IMR-90 (cell line): ENCODE measurements around the gene TMEM214. TPM values are rescaled to one million over a fixed set of nuclear protein-coding genes. Genes with fewer than 3 reads are reported as not detected.

Source experiments
- ATAC-seq: fragments of 200-7000 bp; cut with Tn5 transposase; 2 replicates; pipeline ENCODE4 v1.9.1; 2020; ENCODE audit warnings: low read depth, mild to moderate bottlenecking, moderate library complexity
- BruUV-seq: library from RNA; stranded (reverse); fragments of 400-500 nt; replicated peaks from 2 replicates; lab custom pipeline; 2021; lab: Mats Ljungman, UMichigan
- CTCF ChIA-PET: fragments of 300-600 bp; formaldehyde crosslinking; extraction: SDS; loops from one replicate; lab custom pipeline; 2021; ENCODE audit warnings: antibody characterized with exemption; lab: Yijun Ruan, JAX
- POLR2A ChIA-PET: fragments of 300-600 bp; sonication (Branson Sonifier 250); formaldehyde crosslinking; loops from one replicate; lab custom pipeline; 2022; ENCODE audit warnings: antibody characterized with exemption; ENCODE audit not compliant: unreplicated experiment; lab: Charles Lee
- DNase-seq: peaks from one replicate; pipeline ENCODE4 v3.0.0; 2013
- H2AFZ ChIP-seq: replicated peaks from 2 replicates; pipeline ENCODE3; 2013; ENCODE audit warnings: low read length, mild to moderate bottlenecking; ENCODE audit not compliant: poor library complexity
- H2AK5ac ChIP-seq: 2 replicates; pipeline ENCODE4 v1.6.1; 2013; ENCODE audit warnings: low read depth, low read length, inconsistent platforms
- H2AK9ac ChIP-seq: replicated peaks from 2 replicates; pipeline ENCODE3; 2013; ENCODE audit warnings: mild to moderate bottlenecking, low read depth, low read length, moderate library complexity; ENCODE audit not compliant: poor library complexity
- H2BK120ac ChIP-seq: 2 replicates; pipeline ENCODE4 v1.6.1; 2013; ENCODE audit warnings: low read depth, low read length, inconsistent platforms
- H2BK15ac ChIP-seq: 3 replicates; pipeline ENCODE4 v1.6.1; 2013; ENCODE audit warnings: low read depth, low read length, inconsistent platforms
- H2BK20ac ChIP-seq: 2 replicates; pipeline ENCODE4 v1.6.1; 2013; ENCODE audit warnings: low read depth, mild to moderate bottlenecking, inconsistent platforms, low read length, moderate library complexity
- H2BK5ac ChIP-seq: 2 replicates; pipeline ENCODE4 v1.6.1; 2013; ENCODE audit warnings: mild to moderate bottlenecking, low read depth, low read length, inconsistent platforms; ENCODE audit not compliant: poor library complexity, severe bottlenecking
- H3K14ac ChIP-seq: replicated peaks from 2 replicates; pipeline ENCODE4 v1.6.1; 2013; ENCODE audit warnings: low read depth, low read length, inconsistent platforms
- H3K18ac ChIP-seq: 2 replicates; pipeline ENCODE4 v1.6.1; 2013; ENCODE audit warnings: low read depth, low read length, control low read depth
- H3K23ac ChIP-seq: 2 replicates; pipeline ENCODE4 v1.6.1; 2013; ENCODE audit warnings: low read depth, low read length, inconsistent platforms
- H3K27ac ChIP-seq: 2 replicates; pipeline ENCODE4 v1.5.1; 2013; ENCODE audit warnings: mild to moderate bottlenecking, control low read depth, low read length; ENCODE audit not compliant: insufficient read depth
- H3K27me3 ChIP-seq: 2 replicates; pipeline ENCODE4 v1.6.1; 2013; ENCODE audit warnings: low read length; ENCODE audit not compliant: control insufficient read depth, insufficient read depth
- H3K36me3 ChIP-seq: 2 replicates; pipeline ENCODE4 v1.6.1; 2013; ENCODE audit warnings: low read length, mixed read lengths; ENCODE audit not compliant: control insufficient read depth, insufficient read depth
- H3K4ac ChIP-seq: 2 replicates; pipeline ENCODE4 v1.6.1; 2013; ENCODE audit warnings: low read depth, low read length, inconsistent platforms
- H3K4me1 ChIP-seq: 2 replicates; pipeline ENCODE4 v1.6.1; 2013; ENCODE audit warnings: low read length, mixed read lengths; ENCODE audit not compliant: control insufficient read depth, insufficient read depth
- H3K4me2 ChIP-seq: 2 replicates; pipeline ENCODE4 v1.6.1; 2013; ENCODE audit warnings: low read depth, mild to moderate bottlenecking, control low read depth, low read length, moderate library complexity
- H3K4me3 ChIP-seq: 2 replicates; pipeline ENCODE4 v1.5.1; 2013; ENCODE audit warnings: low read depth, mild to moderate bottlenecking, control low read depth, low read length, moderate library complexity; ENCODE audit not compliant: insufficient read depth
- H3K56ac ChIP-seq: 2 replicates; pipeline ENCODE4 v1.6.1; 2013; ENCODE audit warnings: low read length, inconsistent platforms; ENCODE audit not compliant: insufficient read depth; ENCODE audit errors: extremely low read depth
- H3K79me1 ChIP-seq, 2 experiments: 2 replicates each; pipeline ENCODE4 v1.6.1; 2013; ENCODE audit warnings: low read length in 2 of 2, inconsistent platforms in 1 of 2, low read depth in 1 of 2
- H3K9ac ChIP-seq: 2 replicates; pipeline ENCODE4 v1.6.1; 2013; ENCODE audit warnings: low read depth, low read length, control low read depth
- H3K9me1 ChIP-seq: 2 replicates; pipeline ENCODE4 v1.6.1; 2013; ENCODE audit warnings: low read length, inconsistent platforms; ENCODE audit not compliant: insufficient read depth
- H3K9me3 ChIP-seq: 2 replicates; pipeline ENCODE4 v1.6.1; 2013; ENCODE audit warnings: low read length; ENCODE audit not compliant: control insufficient read depth, insufficient read depth
- H4K20me1 ChIP-seq: 2 replicates; pipeline ENCODE4 v1.6.1; 2013; ENCODE audit warnings: low read length, inconsistent platforms; ENCODE audit not compliant: insufficient read depth
- H4K5ac ChIP-seq: 2 replicates; pipeline ENCODE4 v1.6.1; 2013; ENCODE audit warnings: mild to moderate bottlenecking, low read depth, low read length, control low read depth
- H4K8ac ChIP-seq, 2 experiments: 2 replicates each; pipeline ENCODE4 v1.6.1; 2013; ENCODE audit warnings: low read depth in 2 of 2, low read length in 2 of 2, control low read depth in 1 of 2, inconsistent platforms in 1 of 2
- H4K91ac ChIP-seq: 2 replicates; pipeline ENCODE4 v1.6.1; 2013; ENCODE audit warnings: low read depth, low read length, inconsistent platforms; ENCODE audit not compliant: insufficient read depth
- BHLHE40 ChIP-seq: fragments of 150-350 bp; IDR thresholded peaks from 2 replicates; pipeline ENCODE4 v1.6.1; 2016; ENCODE audit warnings: mild to moderate bottlenecking, low read depth, low read length
- CEBPB ChIP-seq: IDR thresholded peaks from 2 replicates; pipeline ENCODE4 v1.6.1; 2012; ENCODE audit warnings: low read depth, low read length, improper control_type of control experiment
- FOS ChIP-seq: fragments of 150-350 bp; IDR thresholded peaks from 2 replicates; pipeline ENCODE4 v1.6.1; 2016; ENCODE audit warnings: low read depth, low read length
- MAFK ChIP-seq: IDR thresholded peaks from 2 replicates; pipeline ENCODE4 v1.6.1; 2012; ENCODE audit warnings: low read depth, low read length, improper control_type of control experiment
- MAZ ChIP-seq: IDR thresholded peaks from 2 replicates; pipeline ENCODE4 v1.6.1; 2012; ENCODE audit warnings: low read depth, mild to moderate bottlenecking, low read length, improper control_type of control experiment, moderate library complexity, borderline replicate concordance
- MXI1 ChIP-seq: IDR thresholded peaks from 2 replicates; pipeline ENCODE4 v1.6.1; 2012; ENCODE audit warnings: low read depth, mild to moderate bottlenecking, low read length, moderate library complexity, borderline replicate concordance
- NFE2L2 ChIP-seq: fragments of 150-350 bp; IDR thresholded peaks from 2 replicates; pipeline ENCODE4 v1.6.1; 2016; ENCODE audit warnings: low read depth, mild to moderate bottlenecking, low read length
- POLR2A ChIP-seq: IDR thresholded peaks from 2 replicates; pipeline ENCODE4 v1.6.1; 2012; ENCODE audit warnings: mild to moderate bottlenecking, low read depth, low read length
- RAD21 ChIP-seq: IDR thresholded peaks from 2 replicates; pipeline ENCODE4 v1.6.1; 2012; ENCODE audit warnings: low read length, improper control_type of control experiment
- RCOR1 ChIP-seq: IDR thresholded peaks from 2 replicates; pipeline ENCODE4 v1.6.1; 2012; ENCODE audit warnings: mild to moderate bottlenecking, low read length, improper control_type of control experiment; ENCODE audit not compliant: insufficient replicate concordance
- RFX5 ChIP-seq: IDR thresholded peaks from 2 replicates; pipeline ENCODE4 v1.8.0; 2012; ENCODE audit warnings: low read depth, mild to moderate bottlenecking, low read length, moderate library complexity
- SMC3 ChIP-seq: fragments of 150-350 bp; IDR thresholded peaks from 2 replicates; pipeline ENCODE4 v1.6.1; 2016; ENCODE audit warnings: low read depth, mild to moderate bottlenecking, antibody characterized with exemption, low read length, moderate library complexity
- WGBS, 2 experiments: methylation state at CpG; one replicate each; pipeline versions ENCODE4 v1.1.5 to v1.1.7; 2013; ENCODE audit warnings: missing lambda C conversion rate in 2 of 2; ENCODE audit not compliant: insufficient read length in 1 of 2; ENCODE audit errors: extremely low coverage in 2 of 2; 5-methylcytosine and 5-hydroxymethylcytosine counted together
- dilution Hi-C: fragments of 300-500 bp; cut with HindIII; formaldehyde crosslinking; loops from one replicate; pipeline ENCODE4 v1.14.3; 2018; ENCODE audit warnings: low sequenced_read_pairs; ENCODE audit not compliant: unreplicated experiment
- in situ Hi-C: fragments of 300-500 bp; cut with MboI; formaldehyde crosslinking; loops from 3 replicates; pipeline ENCODE4 v1.14.3; 2019; ENCODE audit warnings: low sequenced_read_pairs, inconsistent platforms, mixed read lengths
- intact Hi-C: fragments of 100-400 bp; cut with micrococcal nuclease; formaldehyde crosslinking; loops from 2 replicates; pipeline ENCODE4 v1.10.0; 2022
- polyA plus RNA-seq, 3 experiments: library from polyadenylated mRNA; depleted of rRNA; stranded (reverse); fragments of >200 nt; gene quantifications; 2 replicates each; pipeline ENCODE4 v1.2.3, GENCODE V29; 2012; ENCODE audit warnings: low replicate concordance in 1 of 3
- total RNA-seq: library from RNA; depleted of rRNA; stranded (reverse); fragments of >200 nt; gene quantifications from 2 replicates; pipeline ENCODE4 v1.2.3, GENCODE V29; 2012
- TF ChIP-seq, protein P1 (sequence below): fragments of 150-350 bp; IDR thresholded peaks from 2 replicates; pipeline ENCODE4 v1.6.1; 2017; ENCODE audit warnings: mild to moderate bottlenecking, antibody characterized with exemption, low read length, low read depth
- TF ChIP-seq, protein P2 (sequence below): fragments of 150-350 bp; IDR thresholded peaks from 2 replicates; pipeline ENCODE4 v1.6.1; 2016; ENCODE audit warnings: low read depth, mild to moderate bottlenecking, low read length, moderate library complexity, borderline replicate concordance
- TF ChIP-seq, protein P3 (sequence below): conservative IDR thresholded peaks from 2 replicates; pipeline ENCODE4 v1.5.1; 2012; ENCODE audit warnings: mild to moderate bottlenecking, low read depth, low read length, improper control_type of control experiment

The TMEM214 gene
- total and polyA plus RNA-seq, 2 of the 4 experiments (the other 2 are of a cell fraction): 32.1 to 121 TPM

DNA sequence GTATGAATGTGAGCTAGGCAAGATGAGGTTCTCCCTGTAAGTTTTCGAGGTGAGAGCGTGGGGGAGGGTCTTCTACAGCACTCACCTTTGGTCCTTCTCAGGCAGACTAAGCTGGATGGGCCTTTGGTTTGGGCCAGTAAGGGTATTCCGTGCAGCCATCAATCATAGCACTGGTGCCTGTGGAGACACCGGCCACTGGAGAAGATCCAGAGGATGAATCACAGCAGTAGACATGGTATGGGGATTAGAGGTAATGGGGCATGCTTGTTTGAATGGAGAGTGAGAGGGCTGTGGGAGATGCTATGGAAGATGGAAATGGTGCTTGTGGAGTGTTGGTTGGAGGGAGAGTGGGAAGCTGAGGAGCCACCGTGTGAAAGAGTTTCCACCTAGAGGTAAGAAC is 46.2 kb upstream of the TMEM214 start:
- Histone ChIP-seq H4K8ac (no peak overlapping the region), H3K4me3 (no peak overlapping the region), H3K36me3 (no peaks in the 10 kb centered on the region), H3K56ac (no peak overlapping the region), H2BK5ac (no peak overlapping the region), H2AK5ac (no peak overlapping the region), H2AFZ (no peak overlapping the region), H4K5ac (no peak overlapping the region), H4K20me1 (peaks cover 14% of the 10 kb centered on the region; the same call in 1 of the 2 replicates), H3K14ac (no peak overlapping the region), H3K27me3 (no peaks in the 10 kb centered on the region; the same call in 1 of the 2 replicates), H3K27ac (no peak overlapping the region), H2BK20ac (no peak overlapping the region), H3K18ac (no peak overlapping the region), H3K9ac (no peak overlapping the region), H2AK9ac (no peak overlapping the region), H2BK120ac (no peak overlapping the region), H3K4me1 (peaks cover 4% of the 10 kb centered on the region; the same call in 1 of the 2 replicates), H3K4me2 (no peak overlapping the region), H3K4ac (no peak overlapping the region), H3K79me1 (peaks cover 0 to 3% of the 10 kb centered on the region in 2 experiments; a peak in 1 of 4 replicates), H4K91ac (no peak overlapping the region), H3K9me3 (no peaks in the 10 kb centered on the region), H3K23ac (no peak overlapping the region), H3K9me1 (peaks cover 2% of the 10 kb centered on the region; the same call in 1 of the 2 replicates), H2BK15ac (no peak overlapping the region)
- ATAC-seq (no peak), DNase-seq (no peak)
- in situ Hi-C loops (no loop called here), intact Hi-C loops (no loop called here), dilution Hi-C loops (no loop called here)
- no TSS peak for BruUV-seq
- WGBS, 2 experiments: 80% methylated on average over 2 of the region's 5 CpGs; no CpG with 5 or more reads in 1 of the 2 experiments
- TF ChIP-seq NFE2L2: no peak
- no peak for TF ChIP-seq POLR2A
- no peak for TF ChIP-seq MAFK
- no peak for TF ChIP-seq MAZ
- TF ChIP-seq RAD21: no peak
- no peak for TF ChIP-seq CEBPB
- TF ChIP-seq, protein P1, sequence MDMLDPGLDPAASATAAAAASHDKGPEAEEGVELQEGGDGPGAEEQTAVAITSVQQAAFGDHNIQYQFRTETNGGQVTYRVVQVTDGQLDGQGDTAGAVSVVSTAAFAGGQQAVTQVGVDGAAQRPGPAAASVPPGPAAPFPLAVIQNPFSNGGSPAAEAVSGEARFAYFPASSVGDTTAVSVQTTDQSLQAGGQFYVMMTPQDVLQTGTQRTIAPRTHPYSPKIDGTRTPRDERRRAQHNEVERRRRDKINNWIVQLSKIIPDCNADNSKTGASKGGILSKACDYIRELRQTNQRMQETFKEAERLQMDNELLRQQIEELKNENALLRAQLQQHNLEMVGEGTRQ: no peak
- no peak for TF ChIP-seq BHLHE40
- TF ChIP-seq, protein P2, sequence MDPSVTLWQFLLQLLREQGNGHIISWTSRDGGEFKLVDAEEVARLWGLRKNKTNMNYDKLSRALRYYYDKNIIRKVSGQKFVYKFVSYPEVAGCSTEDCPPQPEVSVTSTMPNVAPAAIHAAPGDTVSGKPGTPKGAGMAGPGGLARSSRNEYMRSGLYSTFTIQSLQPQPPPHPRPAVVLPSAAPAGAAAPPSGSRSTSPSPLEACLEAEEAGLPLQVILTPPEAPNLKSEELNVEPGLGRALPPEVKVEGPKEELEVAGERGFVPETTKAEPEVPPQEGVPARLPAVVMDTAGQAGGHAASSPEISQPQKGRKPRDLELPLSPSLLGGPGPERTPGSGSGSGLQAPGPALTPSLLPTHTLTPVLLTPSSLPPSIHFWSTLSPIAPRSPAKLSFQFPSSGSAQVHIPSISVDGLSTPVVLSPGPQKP: no peak
- TF ChIP-seq, protein P3, sequence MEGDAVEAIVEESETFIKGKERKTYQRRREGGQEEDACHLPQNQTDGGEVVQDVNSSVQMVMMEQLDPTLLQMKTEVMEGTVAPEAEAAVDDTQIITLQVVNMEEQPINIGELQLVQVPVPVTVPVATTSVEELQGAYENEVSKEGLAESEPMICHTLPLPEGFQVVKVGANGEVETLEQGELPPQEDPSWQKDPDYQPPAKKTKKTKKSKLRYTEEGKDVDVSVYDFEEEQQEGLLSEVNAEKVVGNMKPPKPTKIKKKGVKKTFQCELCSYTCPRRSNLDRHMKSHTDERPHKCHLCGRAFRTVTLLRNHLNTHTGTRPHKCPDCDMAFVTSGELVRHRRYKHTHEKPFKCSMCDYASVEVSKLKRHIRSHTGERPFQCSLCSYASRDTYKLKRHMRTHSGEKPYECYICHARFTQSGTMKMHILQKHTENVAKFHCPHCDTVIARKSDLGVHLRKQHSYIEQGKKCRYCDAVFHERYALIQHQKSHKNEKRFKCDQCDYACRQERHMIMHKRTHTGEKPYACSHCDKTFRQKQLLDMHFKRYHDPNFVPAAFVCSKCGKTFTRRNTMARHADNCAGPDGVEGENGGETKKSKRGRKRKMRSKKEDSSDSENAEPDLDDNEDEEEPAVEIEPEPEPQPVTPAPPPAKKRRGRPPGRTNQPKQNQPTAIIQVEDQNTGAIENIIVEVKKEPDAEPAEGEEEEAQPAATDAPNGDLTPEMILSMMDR: no peak
- TF ChIP-seq MXI1: no peak
- TF ChIP-seq SMC3: no peak
- no peak for TF ChIP-seq RCOR1
- TF ChIP-seq RFX5: no peak
- no peak for TF ChIP-seq FOS
- ChIA-PET CTCF (no interaction called here), POLR2A (no interaction called here)
